Progenitor cell of endocrine pancreas (in vitro differentiated cells): ENCODE measurements around the gene MAN1A1. TPM values are rescaled to one million over a fixed set of nuclear protein-coding genes. Genes with fewer than 3 reads are reported as not detected.

Source experiments
- DNase-seq: peaks from one replicate; pipeline ENCODE4 v3.0.0; 2021; ENCODE audit warnings: low spot score; ENCODE audit not compliant: unreplicated experiment
- H3K27ac Mint-ChIP-seq: 2 replicates; pipeline ENCODE4 v1.8.0; 2021; ENCODE audit warnings: mild to moderate bottlenecking, moderate library complexity, mixed read lengths
- H3K27me3 Mint-ChIP-seq: 2 replicates; pipeline ENCODE4 v1.8.0; 2021; ENCODE audit warnings: mixed read lengths
- H3K36me3 Mint-ChIP-seq: 2 replicates; pipeline ENCODE4 v1.8.0; 2022; ENCODE audit warnings: mixed read lengths; ENCODE audit not compliant: insufficient read depth
- H3K4me1 Mint-ChIP-seq: 2 replicates; pipeline ENCODE4 v1.8.0; 2021; ENCODE audit warnings: low read depth, mixed read lengths
- H3K4me3 Mint-ChIP-seq: 2 replicates; pipeline ENCODE4 v1.8.0; 2021; ENCODE audit warnings: low read depth, mild to moderate bottlenecking, moderate library complexity, mixed read lengths
- H3K9me3 Mint-ChIP-seq: 2 replicates; pipeline ENCODE4 v1.8.0; 2021; ENCODE audit warnings: low read depth, mixed read lengths
- CTCF ChIP-seq: fragments of 200-600 bp; sonication (generic); IDR thresholded peaks from one replicate; pipeline ENCODE4 v1.5.0; 2021; ENCODE audit warnings: antibody characterized with exemption, mild to moderate bottlenecking; ENCODE audit not compliant: unreplicated experiment
- total RNA-seq: library from RNA; stranded (reverse); gene quantifications from 2 replicates; pipeline ENCODE4 v1.2.1, GENCODE V29; 2021

Gene MAN1A1
- total RNA-seq, 1 donor from 2014 or later = 27.6 TPM

GRCh38 chr6:119129968-119130484, 219.5 kb downstream of the MAN1A1 start:
- no peak for DNase-seq
- Mint-ChIP-seq H3K27ac (no peak overlapping the region), H3K4me1 (peaks cover 5% of the 10 kb centered on the region), H3K36me3 (no peaks in the 10 kb centered on the region), H3K27me3 (no peaks in the 10 kb centered on the region), H3K9me3 (no peaks in the 10 kb centered on the region), H3K4me3 (no peak overlapping the region)
- no peak for TF ChIP-seq CTCF

- DNase-seq = no peak
- Mint-ChIP-seq H3K36me3 (no peaks in the 10 kb centered on the region), H3K27me3 (no peaks in the 10 kb centered on the region), H3K9me3 (no peaks in the 10 kb centered on the region), H3K4me1 (peaks cover 5% of the 10 kb centered on the region), H3K27ac (no peak overlapping the region), H3K4me3 (no peak overlapping the region)
- peak; percentile 82 for TF ChIP-seq CTCF
These were observed 220.2 kb downstream of the MAN1A1 start for GRCh38 chr6:119129148-119129967.

GRCh38 chr6:119128252-119128912, 221.2 kb downstream of the MAN1A1 start:
- TF ChIP-seq CTCF = no peak
- Mint-ChIP-seq H3K27ac (no peak overlapping the region), H3K4me3 (no peak overlapping the region), H3K27me3 (no peaks in the 10 kb centered on the region), H3K9me3 (no peaks in the 10 kb centered on the region), H3K4me1 (peaks cover 5% of the 10 kb centered on the region), H3K36me3 (no peaks in the 10 kb centered on the region)
- no peak for DNase-seq

- no peak for TF ChIP-seq CTCF
- no peak for DNase-seq
- no peaks in the 10 kb centered on the region for H3K27me3 Mint-ChIP-seq
- no peaks in the 10 kb centered on the region for H3K36me3 Mint-ChIP-seq
- peaks cover 5% of the 10 kb centered on the region for H3K4me1 Mint-ChIP-seq
- H3K27ac Mint-ChIP-seq = no peak overlapping the region
- no peaks in the 10 kb centered on the region for H3K9me3 Mint-ChIP-seq
- H3K4me3 Mint-ChIP-seq = no peak overlapping the region
These were observed 221.9 kb downstream of the MAN1A1 start for GRCh38 chr6:119127627-119128026.
